Hippocampal formation (tissue), 2 donors: ENCODE measurements around the gene ZNF275.
"Not testable (repeated sequence)": the region's sequence is repeated elsewhere in the genome, so short reads cannot be mapped to it uniquely, and the experiment has no call there.

ENCODE experiments used
- DNase-seq, 2 donors: peaks; one replicate each; lab custom pipeline; 2025; lab: John Stamatoyannopoulos, UW

ZNF275 gene, protein sequence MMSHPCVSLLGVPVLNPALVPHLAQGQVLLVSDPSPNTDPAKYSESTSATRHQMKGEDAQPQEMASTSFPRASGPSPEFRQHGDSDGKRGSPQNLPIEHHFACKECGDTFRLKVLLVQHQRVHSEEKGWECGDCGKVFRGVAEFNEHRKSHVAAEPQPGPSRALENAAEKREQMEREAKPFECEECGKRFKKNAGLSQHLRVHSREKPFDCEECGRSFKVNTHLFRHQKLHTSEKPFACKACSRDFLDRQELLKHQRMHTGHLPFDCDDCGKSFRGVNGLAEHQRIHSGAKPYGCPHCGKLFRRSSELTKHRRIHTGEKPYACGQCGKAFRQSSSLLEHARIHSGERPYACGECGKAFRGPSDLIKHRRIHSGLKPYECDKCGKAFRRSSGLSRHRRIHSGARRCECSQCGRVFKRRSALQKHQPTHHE

DNA sequence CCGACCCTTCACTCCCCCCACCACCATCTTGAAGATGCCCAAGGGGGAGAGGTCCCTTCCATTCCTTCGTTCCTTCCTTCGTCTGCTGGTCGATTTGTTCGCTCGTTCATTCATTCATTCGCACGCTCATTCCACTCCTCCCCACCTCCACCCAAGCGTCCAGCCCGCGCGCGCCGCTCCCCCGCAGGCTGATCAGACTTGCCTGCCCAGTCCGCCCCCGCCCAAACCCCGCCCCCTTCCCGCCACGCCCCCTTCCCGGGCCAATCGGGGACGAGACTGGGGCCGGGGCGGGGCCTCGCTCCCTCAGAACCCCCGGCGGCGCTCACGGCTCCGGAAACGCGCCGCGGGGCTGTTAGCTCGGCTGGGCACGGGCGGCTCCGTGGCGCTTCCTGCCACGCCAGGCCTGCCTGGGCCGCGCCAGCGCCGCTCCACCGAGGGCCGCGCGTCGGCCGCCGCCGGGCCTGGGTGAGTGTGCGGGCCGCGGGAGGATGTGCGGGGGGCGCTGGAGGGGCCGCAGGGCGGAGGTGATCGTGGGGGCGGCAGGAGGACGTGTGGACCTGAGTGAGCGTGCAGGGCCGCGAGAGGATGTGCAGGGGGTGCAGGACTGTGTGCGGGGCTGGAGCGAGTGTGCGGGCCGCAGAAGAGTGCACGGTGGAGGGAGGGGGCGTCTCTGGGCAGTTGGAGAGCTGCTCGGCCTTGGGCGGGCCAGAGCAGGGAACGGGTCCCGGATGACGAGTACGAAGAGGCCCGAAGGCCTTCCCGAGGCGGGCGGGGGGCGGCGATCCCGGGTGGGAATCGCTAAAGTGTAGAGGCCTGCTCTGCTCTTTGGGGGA is at the start of gene ZNF275:
ZNF275 (plus strand) TSS at position 333 of the 833 bp plus-strand sequence. CDS start 2,527 bp downstream, outside the sequence.
- DNase-seq = peak; percentile 23 to 80

DNA sequence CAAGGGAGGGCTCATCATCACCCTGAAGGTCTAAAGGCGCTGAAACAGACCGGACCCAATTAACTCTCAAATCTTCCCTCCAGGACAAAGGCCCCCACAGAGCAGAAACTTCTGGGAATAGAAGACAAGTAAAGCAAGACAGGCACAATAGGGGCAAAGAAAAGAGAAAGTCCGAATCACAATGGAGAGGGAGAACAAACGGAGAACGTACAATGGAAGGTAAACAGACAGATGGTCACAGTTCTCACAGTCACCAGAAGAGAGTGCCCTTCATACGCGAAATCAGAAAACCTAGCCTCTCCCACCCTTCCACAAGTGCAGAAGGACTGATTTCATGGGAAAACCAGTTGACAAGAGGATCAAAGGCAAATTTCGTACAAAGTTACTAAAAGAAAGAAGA is 48.3 kb upstream of the ZNF275 start:
- DNase-seq = not testable (repeated sequence)

DNA sequence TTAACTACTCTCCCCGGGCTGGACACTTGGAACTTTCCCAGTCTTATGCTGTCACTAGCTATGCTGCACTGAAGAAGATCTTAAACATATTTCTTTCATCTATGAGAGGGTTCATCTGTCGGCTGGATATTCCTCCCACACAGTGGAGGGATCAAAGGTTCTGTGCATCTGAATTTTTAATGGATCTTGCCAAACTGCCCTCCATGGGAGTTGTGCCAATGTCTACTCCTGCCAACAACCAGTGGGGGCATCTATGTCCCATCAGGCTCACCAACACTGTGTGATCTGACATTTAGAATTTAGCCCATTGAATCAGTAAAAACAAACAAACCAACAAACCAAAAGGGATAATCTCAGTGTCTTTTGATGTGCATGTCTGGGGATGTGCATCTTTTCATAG is 45.1 kb upstream of the ZNF275 start:
- not testable (repeated sequence) for DNase-seq

DNA sequence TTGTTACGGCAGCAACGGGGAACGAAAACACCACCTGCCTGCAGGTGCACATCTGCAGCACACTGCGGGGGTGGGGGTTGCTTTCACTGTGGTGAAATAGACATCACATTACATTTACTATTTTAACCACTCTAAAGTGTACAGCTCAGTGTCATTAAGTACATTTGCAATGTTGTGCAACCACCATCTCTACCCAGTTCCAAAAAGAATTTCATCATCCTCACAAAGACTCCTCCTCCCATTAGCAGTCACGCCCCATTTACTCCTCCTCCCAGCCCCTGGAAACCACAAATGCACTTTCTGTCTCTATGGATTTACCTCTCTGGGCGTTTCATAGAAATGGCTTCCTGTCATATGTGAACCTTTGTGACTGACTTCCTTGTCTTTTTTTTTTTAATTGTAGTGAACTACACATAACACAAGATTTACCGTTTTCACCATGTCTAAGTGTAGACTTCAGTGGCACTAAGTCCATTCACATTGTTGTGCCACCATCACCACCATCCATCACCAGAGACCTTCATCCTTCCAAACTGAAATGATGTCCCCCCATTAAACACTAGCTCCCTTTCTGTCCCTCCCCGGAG is 40.4 kb upstream of the ZNF275 start:
- DNase-seq = not testable (repeated sequence)

DNA sequence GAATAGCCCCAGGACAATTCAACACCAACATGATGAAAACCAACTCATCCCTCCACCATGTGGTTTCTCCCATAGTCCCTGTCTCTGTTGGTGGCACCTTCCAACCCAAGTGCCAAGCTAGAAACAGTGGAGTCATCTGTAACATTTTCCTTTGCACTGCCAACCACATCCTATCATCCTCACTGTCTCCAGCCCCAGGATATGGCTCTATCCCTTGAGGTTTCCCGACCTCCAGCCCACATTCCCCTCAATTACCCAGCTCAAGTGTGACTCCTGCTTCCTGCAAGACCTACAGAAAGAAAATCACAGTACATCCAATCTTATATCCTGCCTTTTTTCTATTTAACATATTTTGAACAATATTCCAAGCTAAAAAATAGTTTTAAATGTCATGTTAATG is 36.6 kb upstream of the ZNF275 start:
- DNase-seq = no peak

DNA sequence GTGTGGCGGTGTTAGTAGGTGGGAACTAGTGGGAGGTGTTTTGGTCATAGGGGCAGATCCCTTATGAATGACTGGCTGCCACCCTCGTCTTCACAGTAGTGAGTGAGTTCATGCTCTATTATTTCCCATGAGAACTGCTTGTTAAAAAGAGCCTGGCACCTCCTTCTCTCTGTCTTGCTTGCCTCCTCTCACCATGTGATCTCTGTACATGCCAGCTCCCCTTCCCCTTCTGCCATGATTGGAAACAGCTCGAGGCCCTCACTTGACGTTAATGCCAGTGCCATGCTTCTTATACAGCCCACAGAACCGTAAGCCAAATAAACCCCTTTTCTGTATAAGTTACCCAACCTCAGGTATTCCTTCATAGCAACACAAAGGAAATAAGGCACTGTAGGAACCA is 34.1 kb upstream of the ZNF275 start:
- no peak for DNase-seq

DNA sequence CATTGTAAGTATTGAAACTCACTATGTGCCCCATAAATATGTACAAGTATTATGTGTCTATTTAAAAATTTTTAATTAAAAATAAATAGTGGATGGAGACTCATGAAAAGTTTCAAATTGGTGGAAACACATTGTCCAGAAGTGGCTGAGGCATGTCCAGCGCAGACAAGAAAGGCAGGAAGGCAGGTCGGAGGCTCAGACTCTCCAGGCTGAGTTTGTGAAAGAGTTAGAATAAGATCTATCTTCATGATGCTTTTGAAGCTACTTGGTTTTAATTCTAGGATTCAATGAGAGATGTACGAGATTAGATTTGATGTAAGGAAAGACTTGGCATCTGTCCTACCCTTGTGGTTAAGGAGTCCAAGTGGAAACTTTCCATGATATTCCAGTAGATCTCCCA is 32.2 kb upstream of the ZNF275 start:
- DNase-seq = no peak

DNA sequence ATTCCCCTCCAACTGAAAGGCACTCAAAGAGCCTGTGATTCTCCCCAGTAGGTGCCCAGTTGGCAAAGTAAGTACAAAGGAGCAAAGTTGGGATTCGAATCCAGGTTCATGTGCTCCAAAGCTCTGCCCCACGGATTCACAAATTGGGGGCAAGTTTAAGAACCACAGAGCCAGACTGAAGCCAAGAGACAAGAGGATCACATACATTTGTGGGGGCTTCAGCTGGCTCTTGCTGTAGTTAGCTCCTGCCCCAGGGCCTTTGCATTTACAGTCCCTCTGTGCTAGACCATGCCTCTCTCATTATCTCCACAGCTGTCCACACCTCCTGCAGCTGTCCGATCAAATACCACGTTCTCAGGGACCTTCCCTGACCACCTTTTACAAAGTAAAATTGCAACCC is 31.2 kb upstream of the ZNF275 start:
- no peak for DNase-seq

DNA sequence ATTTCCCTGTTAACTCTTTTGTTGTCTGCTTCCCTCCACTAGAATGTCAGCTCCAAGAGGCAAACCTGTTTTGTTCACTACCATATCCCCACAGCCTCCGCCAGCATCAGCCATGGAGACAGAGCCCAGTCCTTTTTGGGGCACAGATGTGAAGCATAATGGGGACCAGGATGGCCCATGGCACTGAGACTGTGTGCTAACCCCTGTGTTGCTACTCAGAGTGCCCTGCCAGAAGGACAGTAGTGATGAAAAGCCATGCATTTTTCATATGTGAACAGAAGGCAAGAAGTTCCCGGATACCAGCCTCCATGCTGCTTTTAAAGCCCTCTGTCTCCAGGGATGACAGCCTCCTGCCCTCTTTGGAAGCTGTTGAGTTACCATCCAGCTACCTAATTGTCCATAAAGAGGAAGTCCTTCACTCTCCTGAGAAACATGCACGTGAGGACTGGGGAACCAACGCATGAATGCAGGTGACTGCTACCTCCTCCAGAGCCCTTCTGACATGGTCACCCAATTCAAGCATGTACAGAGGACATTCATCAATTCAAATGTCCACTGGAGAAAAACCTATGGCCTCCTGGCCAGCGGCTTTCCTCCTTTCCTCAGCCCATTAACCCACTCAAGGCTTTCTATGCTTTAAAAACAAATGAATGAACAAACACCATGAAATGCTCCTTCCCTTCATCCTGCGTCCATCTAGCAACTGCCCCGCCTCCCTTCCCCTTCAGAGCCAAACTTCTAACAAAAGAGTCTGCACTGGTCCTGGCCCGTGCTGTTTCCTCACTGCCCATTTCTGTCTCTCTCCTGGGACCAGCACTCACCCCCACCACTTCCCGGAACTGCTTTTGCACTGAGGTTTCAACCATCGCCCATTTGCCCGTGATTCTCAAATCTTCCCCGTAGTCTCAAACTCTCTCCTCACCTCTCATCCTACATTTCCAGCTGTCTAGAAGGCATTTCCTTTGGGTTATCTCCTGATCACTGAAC is 30.4 kb upstream of the ZNF275 start:
- no peak for DNase-seq

DNA sequence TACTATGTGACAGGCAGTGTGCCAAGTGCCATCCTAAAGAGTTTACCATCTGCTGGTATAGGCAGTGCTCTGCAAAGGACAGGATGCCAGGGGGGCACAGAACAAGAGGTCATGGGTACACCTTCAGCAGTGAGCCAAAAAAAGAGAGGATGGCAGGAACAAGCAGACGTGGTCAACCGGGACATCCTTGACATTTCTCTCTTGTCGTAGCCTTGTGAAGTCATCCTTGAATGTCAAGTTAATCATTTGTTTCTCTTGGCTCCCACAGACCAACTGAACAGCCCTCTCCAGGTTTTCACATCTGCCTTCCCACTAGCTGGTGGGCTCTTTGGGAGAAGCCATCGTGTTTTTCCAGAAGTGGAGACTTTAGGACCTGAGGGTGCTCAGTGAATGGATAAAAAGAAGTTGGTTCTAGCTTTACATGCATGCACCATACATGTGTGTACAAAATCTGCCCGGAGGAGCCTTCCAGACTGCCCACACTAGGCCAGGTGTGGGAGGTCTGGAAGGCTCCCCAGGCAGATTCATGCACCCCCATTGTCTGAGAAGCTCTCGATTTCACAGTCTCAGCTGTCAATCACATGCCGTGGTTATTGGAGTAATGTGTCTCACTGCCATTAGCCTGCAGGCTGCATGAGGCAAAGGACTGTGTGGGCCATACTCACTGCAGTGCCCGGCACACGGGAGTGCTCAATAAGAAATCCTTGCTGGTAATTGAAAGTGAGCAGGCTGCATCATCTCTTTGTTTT is 28.8 kb upstream of the ZNF275 start:
- DNase-seq = no peak

DNA sequence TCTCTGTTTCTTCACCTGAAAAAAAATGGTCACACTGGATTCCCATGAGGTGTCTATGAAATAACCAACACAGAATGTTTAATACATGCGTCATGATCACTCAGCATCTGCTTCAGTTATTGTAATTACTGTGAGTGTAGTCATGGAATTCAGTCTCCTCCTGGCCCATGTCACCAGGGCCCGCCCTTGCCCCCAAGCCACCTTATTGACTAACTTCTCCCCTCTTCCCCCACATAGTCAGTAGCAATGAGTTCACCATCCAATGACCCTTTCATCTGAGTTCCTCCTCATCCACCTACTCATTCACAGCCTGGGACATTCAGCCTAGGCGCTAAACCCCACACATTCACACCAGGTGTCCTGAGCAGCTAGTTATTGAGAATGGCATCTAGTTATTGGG is 28.0 kb upstream of the ZNF275 start:
- DNase-seq = no peak

DNA sequence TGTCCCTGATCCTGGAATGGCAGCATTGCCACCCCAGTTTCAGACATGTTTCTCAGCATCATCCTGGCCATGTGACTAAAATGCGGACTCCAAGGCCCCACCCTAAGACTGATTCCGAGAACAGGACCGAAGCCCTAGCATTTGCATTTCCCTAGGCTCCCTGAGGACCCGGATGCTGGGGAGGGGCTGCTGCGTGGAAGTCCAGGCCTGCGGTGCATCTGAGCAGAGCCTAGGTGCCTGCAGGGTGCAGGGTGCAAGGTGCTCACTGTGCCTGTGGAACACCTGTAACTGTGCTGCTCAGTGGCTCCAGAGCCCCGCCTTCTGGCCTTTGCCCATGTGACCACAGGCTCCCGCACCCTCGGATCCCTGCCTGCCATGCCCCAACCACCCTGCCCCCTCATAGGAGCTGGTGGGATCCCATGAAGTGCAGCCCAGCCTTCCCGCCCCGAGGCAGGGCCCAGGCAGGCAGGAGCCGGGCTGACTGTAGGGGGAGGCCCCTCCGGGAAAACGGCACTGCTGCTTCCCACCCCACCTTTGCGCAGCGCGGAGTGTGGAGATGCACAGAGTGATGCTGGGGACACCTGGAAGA is 27.3 kb upstream of the ZNF275 start:
- no peak for DNase-seq

DNA sequence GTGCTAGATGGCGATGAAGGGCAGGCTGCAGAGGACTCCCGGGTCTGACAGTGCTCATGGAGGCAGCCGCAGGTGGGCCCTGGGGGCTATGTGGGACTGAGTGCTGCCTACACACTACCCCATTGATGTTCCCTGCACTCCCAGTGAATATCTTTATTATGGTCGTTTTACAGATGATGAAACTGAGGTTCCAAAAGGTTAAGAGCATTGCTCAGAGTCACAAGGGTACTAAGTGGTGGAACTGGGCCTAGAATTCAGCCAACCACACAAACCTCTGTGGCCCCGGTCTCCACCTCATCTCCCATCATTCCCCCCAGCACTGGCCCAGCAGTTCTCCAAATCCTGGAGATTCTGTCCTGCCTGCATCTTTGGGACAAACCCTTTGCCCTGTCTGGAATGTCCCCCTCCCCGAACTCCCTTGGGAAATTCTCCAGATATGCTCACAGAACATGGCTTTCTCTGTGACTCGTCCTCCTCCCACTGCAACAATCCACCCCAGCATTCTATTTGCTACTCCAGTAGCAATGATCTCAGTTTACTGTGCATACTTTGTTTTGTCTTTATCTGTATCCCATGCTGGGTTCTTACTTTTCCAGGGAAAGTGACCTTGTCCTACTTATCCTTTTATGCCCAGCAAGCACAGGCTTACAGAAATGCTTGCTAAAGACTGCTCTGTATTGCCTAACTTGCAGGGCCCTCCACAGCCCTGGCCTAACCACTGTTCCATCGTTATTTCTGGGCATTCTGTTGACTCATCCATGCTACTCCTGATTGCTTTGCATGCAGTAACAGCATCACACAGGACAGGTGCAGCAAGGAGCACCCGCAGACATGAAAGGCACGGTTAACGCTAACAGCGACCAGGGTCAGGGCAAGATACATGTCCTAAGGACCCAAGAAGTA is 26.4 kb upstream of the ZNF275 start:
- no peak for DNase-seq

DNA sequence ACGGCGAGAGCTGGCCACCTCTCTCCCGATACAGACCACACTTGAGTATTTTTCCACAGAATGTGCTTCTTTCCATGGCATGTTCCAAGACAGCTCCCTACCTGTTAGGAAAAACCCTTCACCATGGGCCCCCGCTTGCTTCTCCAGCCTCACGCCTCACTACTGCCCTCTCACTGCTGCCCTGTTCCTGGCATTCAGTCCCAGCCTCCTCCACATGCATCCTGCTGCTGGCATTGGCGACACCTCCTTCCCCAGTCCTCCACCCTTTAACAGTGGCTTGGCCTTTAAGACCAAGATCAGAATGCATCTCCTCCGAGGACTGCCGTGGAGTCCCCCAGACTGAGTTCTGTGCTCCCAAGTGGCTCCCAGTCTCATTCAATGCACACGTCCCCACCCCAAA is 23.1 kb upstream of the ZNF275 start:
- DNase-seq = no peak

DNA sequence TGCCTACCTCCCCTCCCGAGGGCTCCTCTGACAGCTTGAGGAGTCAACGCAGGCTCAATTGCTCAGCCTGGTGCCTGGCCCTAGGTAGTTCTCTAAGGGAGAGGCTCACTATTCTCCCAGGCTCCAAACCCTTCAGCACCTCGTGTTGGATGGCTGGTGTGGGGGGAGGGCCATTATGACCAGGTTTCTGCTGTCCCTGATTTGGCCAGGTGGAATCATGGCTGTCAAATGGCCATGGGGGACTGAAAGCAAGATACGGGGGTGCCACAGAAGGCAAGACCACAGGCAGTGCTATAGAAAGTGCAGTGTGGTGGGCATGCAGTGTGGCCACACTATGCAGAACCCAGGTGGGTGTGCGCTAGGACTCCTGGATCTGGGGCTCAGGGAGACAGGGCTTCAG is 21.9 kb upstream of the ZNF275 start:
- DNase-seq = no peak

DNA sequence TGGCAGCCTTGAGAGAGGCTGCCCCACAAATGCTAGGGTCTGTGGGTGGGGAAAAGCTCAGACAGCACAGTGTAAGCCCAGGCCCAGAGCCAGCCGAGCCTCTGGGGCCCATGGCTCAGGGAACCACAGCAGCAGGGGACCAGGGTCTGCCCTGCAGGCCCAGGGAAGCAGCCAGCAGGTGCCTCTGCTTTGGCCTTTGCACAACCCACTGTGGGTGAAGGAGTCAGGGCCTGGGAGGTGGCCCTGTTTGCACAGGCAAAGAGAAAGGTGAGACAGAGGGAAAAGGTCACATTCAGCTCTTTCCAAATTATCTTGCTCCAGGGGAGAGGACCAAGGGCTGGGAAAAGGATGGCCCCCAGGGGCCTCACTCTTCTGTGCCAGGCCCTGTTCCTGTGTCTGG is 21.1 kb upstream of the ZNF275 start:
- DNase-seq = no peak

DNA sequence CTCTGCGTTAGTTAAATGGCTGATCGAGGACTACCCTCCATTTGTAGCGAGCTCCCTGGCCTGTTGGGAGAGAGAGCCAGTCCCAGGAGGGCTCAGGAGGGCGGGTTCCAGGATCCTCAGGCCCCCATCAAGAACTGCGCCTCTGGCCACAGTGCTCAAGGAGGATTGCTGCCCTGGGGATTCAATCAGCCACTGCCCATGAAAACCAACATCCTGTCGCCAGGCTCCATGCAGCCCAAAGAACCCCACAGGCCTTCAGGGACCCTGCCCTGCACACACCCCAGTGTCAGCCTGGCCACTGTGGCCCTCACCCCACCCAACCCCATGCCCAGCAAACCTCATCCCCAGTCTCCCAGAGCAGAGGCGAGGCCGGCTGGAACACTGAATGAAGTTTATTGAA is 16.6 kb upstream of the ZNF275 start:
- no peak for DNase-seq

DNA sequence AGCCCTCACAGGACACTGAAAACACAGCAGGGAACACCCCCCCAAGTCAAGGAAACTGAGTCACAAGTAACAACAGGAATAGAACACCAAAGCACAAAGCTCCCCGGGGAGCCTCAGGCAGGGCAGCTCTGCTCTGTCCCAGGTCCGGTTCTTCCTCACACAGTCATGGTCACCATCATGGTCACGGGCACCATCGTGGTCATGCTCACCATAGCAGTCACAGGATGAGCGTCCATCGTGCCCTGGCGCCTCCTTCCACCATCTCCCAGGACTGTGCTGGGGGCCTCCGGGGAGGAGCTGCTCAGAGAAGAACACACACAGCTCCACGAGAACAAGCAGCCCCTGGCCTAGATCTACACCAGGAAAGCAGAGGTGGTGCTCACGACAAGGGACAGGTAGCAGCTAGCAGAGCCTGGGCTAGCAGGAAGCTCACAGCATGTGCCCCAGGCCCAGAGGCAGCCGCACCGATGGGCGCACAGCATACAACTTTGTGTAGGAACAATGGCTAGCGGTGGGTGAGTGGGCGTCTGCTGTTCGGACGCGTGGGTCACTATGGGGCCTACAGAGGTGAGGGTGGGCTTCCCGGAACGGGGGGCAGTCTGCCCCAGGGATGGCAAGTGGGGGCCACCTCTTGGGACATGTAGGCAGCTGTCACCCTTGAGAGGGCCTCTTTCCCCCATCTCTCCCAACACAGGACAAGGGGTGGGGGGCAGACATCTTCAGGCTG is 15.8 kb upstream of the ZNF275 start:
- DNase-seq = no peak

DNA sequence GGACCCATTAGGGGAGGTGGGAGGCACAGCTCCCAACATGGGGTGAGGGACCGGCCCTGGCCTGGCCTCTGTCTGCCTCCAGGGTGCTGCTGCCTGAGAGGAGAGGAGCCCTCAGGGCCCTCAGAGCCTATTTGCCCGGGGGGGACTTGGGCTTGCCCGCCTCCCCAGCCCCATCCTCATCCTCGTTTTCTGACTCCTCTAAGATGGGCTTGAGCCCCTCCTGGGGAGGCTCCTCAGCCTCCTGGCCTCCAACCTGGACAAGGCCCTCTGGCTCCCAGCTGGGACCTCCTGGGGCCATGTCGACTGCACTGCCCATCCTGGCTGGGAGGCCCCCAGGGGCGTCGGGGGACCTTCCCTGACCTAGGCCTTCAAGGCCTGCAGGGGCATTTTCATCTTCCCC is 15.1 kb upstream of the ZNF275 start:
- no peak for DNase-seq
